Measurements from ENCODE around the gene TRMO.

Gene TRMO

DNA sequence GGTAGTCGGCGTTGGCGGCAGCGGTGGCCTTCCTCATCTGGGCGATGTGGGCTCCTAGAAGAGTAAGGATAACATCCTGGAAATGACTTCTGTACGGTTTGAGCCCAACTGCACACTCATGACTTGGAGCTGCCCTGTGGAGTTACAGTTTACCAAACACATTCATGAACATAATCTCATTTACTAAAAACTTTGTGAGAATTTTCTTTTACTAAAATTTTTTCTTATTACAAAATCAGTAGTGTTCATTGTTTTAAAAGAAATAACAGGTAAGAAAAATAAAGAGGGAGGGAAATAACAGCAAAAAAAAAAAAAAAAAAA, 63.9 kb downstream of the TRMO start:
- DNase-seq = no peak

DNA sequence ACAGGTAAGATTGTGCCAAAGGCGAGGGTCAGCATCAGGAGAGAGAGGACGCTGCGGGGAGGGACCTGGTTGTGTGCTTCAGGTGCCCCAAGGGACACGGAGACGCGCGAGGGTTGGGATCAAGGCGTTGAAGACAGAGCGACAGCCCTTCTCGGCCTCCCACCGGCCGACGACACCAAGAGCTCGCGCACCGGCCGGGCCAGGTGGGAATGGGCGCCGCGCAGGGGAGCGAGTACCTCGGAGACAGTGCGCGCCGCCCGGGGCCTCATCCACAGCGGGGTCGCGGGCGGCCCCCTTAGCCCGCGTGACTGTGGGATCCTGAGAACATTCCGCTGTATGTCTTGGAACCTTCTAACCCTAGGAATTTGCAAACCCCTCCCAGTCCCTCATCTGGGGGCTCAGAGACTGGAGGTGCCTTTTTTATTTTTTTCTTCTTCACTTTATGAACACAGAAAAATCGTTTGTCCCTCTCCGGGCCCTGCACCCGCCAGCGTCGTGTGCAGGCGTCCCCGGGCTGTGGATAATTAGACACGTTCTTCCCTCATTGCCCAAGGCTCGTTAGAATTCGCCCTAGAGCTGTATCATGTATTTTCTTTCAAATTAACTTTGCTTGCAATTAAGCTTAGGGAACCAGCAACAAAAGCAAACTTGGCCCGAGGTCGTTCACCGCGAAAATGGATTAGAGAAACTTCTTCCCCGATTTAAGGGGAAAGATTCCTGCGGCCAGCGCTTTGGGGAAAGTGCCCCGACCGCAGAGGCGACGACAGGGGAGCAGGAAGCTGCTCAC, 64.5 kb downstream of the TRMO start:
- DNase-seq = no peak

DNA sequence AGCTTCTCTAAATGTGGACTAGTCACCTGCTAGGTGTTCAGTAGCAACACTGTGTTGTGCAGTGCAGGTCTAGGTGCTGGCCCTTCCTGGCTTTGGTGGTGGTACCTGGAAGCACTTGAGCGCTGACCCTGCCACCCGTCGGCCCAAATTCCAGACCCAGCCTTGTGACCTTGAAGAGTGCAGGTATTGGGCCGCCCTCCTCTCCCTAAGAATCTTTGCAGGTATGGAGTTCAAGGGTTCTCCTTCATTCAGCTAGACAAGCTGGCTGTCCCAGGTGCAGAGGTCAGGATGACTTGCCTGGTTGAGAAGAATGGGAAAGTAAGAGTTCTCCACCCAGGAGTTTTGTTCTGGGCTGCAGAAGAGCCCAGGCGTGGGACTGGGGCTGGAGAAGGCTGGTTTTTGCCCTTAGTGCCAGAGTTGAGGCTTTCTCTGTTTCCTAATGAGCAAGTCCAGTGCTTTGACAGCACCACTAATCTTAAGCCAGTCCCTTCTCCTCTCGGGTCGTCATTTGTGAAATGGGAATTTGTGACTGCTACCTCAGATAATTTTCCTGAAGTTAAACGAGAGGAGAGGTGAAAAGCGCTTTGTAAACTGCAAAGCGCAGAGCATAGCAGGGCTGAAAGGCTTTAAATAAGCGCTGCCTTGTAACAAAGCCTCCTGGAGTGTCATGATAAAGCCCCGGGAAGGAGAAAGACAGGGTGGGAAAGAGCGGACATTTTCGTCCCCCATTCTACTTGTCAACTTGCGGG, 65.3 kb downstream of the TRMO start:
- DNase-seq = no peak

GRCh38 chr9:97855899-97856298, 66.4 kb downstream of the TRMO start:
- DNase-seq = no peak

DNA sequence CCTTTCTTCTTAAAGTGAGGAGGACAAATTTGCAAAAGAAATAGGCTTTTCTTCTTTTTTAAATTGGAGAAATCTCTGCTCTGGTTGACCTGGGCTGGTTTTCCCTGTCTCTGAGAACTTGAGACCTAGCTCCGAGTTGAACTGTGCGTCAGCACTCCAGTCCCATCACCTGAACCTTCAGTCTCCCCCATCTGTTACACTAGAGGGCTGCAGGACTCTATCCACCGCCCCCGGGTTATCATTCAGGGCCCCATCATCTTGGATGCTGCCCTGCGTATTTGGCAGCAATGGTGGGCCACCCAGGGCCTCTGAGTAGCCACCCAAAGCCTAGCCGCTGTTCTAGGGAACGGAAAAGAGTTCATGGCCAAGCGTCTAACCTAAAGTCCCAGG, 66.8 kb downstream of the TRMO start:
- no peak for DNase-seq

GRCh38 chr9:97854696-97855485, 67.4 kb downstream of the TRMO start:
- no peak for DNase-seq

All from central memory CD4-positive, alpha-beta T cell (primary cell).